ENCODE results near the gene ZNF574.

DNA sequence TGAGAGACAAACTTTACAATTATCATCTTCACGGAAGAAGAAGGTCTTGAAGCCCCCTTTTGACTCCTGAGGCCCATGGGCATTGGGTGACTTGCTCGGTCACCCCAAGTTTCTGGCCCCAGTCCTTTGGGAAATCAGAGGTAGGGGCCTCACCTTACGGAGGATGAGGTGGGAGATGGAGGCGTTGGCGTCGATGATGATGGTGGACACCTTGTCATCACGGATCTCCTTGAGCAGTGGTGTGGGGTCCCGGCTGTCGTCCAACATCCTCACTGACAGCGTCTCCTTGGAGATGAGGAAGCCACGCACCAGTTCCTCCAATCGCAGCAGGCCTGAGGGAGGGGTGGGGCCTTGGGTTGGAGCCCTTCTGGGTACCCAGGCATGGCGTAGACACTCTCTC is 16.8 kb upstream of the ZNF574 start:
- TF ChIP-seq EP300 (IDR thresholded peaks at IDR 0.05) (no peak), POLR2AphosphoS5 (IDR thresholded peaks at IDR 0.05) (no peak), POLR2A (IDR thresholded peaks at IDR 0.05) (no peak)
- TF ChIP-seq, protein P1, sequence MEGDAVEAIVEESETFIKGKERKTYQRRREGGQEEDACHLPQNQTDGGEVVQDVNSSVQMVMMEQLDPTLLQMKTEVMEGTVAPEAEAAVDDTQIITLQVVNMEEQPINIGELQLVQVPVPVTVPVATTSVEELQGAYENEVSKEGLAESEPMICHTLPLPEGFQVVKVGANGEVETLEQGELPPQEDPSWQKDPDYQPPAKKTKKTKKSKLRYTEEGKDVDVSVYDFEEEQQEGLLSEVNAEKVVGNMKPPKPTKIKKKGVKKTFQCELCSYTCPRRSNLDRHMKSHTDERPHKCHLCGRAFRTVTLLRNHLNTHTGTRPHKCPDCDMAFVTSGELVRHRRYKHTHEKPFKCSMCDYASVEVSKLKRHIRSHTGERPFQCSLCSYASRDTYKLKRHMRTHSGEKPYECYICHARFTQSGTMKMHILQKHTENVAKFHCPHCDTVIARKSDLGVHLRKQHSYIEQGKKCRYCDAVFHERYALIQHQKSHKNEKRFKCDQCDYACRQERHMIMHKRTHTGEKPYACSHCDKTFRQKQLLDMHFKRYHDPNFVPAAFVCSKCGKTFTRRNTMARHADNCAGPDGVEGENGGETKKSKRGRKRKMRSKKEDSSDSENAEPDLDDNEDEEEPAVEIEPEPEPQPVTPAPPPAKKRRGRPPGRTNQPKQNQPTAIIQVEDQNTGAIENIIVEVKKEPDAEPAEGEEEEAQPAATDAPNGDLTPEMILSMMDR (IDR thresholded peaks at IDR 0.05): no peak
